Mesothelial cell of epicardium (in vitro differentiated cells): Measurements from ENCODE around the gene COL15A1. TPM values are rescaled to one million over a fixed set of nuclear protein-coding genes. Genes with fewer than 3 reads are reported as not detected.
A peak's percentile ranks its signal among the peaks of the same experiment; 100 is the strongest.

ENCODE experiments used
- DNase-seq, 2 experiments: peaks; one replicate each; pipeline ENCODE4 v3.0.0; 2021; ENCODE audit warnings: low spot score in 2 of 2; ENCODE audit not compliant: unreplicated experiment in 2 of 2
- H3K27ac Mint-ChIP-seq: 2 replicates; pipeline ENCODE4 v1.8.0; 2021; ENCODE audit warnings: mixed read lengths
- H3K27me3 Mint-ChIP-seq: 2 replicates; pipeline ENCODE4 v1.8.0; 2021; ENCODE audit warnings: low read depth, mixed read lengths
- H3K36me3 Mint-ChIP-seq: 2 replicates; pipeline ENCODE4 v1.8.0; 2021; ENCODE audit warnings: mixed read lengths
- H3K4me1 Mint-ChIP-seq: 2 replicates; pipeline ENCODE4 v1.8.0; 2021; ENCODE audit warnings: mixed read lengths
- H3K4me3 Mint-ChIP-seq: 2 replicates; pipeline ENCODE4 v1.8.0; 2021; ENCODE audit warnings: mild to moderate bottlenecking, moderate library complexity, mixed read lengths
- H3K9me3 Mint-ChIP-seq: 2 replicates; pipeline ENCODE4 v1.8.0; 2021; ENCODE audit warnings: mixed read lengths
- total RNA-seq: library from RNA; stranded (reverse); gene quantifications from 3 replicates; pipeline ENCODE4 v1.2.1, GENCODE V29; 2021
- TF ChIP-seq, protein P1 (sequence below): fragments of 200-600 bp; sonication (generic); IDR thresholded peaks from one replicate; pipeline ENCODE4 v1.5.0; 2021; ENCODE audit warnings: antibody characterized with exemption; ENCODE audit not compliant: unreplicated experiment

Gene COL15A1
- total RNA-seq, 1 donor from 2014 or later, result 50.1 TPM

DNA sequence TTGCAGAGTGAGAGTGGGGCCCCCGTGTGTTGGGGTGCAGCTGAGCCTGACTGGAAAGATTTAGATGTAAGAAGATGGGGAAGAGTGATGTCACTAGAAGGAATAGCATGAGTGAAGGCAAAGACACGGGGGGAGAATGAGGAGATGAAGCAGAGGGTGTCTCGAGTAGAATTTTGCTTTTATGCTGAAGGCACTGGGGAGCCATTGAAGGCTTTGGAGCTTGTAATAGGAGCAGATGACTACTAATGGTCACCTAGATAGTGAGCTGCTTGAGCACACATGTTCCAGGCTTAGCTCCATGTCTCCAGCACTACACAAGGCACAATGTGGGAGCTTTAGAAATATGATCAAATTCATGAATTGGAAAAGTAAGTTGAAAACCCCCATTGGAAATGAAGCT is 32.1 kb downstream of the COL15A1 start:
- H3K27me3 Mint-ChIP-seq, result peaks cover 36% of the 10 kb centered on the region
- no peaks in the 10 kb centered on the region for H3K9me3 Mint-ChIP-seq
- H3K4me3 Mint-ChIP-seq, result no peak overlapping the region
- no peak overlapping the region for H3K27ac Mint-ChIP-seq
- peaks cover 4% of the 10 kb centered on the region for H3K4me1 Mint-ChIP-seq
- TF ChIP-seq, protein P1, sequence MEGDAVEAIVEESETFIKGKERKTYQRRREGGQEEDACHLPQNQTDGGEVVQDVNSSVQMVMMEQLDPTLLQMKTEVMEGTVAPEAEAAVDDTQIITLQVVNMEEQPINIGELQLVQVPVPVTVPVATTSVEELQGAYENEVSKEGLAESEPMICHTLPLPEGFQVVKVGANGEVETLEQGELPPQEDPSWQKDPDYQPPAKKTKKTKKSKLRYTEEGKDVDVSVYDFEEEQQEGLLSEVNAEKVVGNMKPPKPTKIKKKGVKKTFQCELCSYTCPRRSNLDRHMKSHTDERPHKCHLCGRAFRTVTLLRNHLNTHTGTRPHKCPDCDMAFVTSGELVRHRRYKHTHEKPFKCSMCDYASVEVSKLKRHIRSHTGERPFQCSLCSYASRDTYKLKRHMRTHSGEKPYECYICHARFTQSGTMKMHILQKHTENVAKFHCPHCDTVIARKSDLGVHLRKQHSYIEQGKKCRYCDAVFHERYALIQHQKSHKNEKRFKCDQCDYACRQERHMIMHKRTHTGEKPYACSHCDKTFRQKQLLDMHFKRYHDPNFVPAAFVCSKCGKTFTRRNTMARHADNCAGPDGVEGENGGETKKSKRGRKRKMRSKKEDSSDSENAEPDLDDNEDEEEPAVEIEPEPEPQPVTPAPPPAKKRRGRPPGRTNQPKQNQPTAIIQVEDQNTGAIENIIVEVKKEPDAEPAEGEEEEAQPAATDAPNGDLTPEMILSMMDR, result no peak
- no peaks in the 10 kb centered on the region for H3K36me3 Mint-ChIP-seq
- DNase-seq, result no peak

DNA sequence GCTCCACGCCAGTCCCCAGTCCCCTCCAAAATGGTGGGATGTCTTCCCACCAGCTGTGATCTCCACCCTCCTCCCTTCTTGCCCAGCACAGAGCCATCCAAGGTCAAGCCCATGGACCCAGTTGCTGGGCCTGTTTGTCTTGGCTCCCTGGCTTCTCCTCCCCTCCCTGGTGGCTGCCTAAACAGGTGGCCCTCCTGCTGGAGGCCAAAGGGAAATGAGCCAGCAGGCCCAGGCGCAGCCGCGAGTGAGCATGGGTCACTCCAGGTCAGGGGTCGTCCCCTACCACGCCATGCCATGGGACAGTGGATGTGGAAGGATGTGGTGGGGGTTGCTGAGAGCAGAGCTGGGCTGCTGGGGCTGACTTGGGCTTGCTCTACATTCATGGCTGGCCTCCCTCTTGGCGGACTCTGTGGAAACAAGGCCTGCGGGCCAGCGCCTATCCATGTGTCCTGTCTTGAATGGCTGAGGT is 33.6 kb downstream of the COL15A1 start:
- DNase-seq, result no peak
- H3K36me3 Mint-ChIP-seq, result no peaks in the 10 kb centered on the region
- peaks cover 4% of the 10 kb centered on the region for H3K4me1 Mint-ChIP-seq
- H3K4me3 Mint-ChIP-seq, result no peak overlapping the region
- no peaks in the 10 kb centered on the region for H3K9me3 Mint-ChIP-seq
- no peak overlapping the region for H3K27ac Mint-ChIP-seq
- TF ChIP-seq, protein P1, result no peak
- peaks cover 36% of the 10 kb centered on the region for H3K27me3 Mint-ChIP-seq

DNA sequence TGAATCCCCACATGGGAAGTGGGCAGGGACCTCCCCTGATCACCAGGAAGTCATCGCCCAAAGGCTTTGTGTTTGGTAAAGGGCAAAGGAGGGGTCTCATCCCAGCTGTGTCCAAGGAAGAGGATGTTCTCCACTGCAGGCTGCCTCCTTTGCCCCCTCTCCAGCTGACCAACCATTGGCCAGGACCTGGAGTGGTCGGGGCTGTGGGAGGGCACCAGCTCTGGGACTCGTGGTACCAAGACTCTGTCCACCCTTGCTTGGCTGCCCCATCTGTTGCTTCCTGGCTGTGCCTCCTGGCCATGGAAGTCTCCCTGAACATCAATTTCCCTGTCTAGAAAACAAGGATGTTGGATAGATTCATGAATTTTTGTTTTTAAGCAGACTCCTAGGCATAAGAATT is 34.1 kb downstream of the COL15A1 start:
- Mint-ChIP-seq H3K4me3 (no peak overlapping the region), H3K27ac (no peak overlapping the region), H3K4me1 (peaks cover 4% of the 10 kb centered on the region), H3K27me3 (peaks cover 32% of the 10 kb centered on the region), H3K36me3 (no peaks in the 10 kb centered on the region), H3K9me3 (no peaks in the 10 kb centered on the region)
- TF ChIP-seq, protein P1, result no peak
- DNase-seq, result no peak

DNA sequence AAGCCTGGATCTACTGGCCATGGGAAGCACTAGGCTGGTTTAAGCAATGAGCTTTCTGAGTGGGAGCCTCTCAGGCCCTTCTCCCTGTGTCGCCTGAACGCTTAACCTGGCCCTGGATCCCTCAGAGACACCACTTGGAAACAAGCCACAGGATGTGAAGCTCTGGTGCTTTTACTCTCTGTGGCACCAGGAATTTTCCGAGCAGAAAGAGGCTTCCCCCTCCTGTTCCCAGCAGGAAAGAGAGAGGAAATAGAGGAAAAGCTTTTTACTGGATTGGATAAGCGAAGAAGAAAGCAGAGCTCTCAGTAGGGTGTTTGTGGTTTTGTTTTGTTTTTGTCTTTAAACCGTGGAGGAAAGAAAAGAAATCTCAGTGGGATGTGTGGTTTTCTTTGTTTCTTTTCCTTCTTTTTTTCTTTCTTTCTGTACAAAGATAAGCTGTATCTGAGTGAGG is 34.5 kb downstream of the COL15A1 start:
- no peaks in the 10 kb centered on the region for H3K36me3 Mint-ChIP-seq
- H3K4me3 Mint-ChIP-seq, result no peak overlapping the region
- no peaks in the 10 kb centered on the region for H3K9me3 Mint-ChIP-seq
- H3K27me3 Mint-ChIP-seq, result peaks cover 28% of the 10 kb centered on the region
- peaks cover 4% of the 10 kb centered on the region for H3K4me1 Mint-ChIP-seq
- DNase-seq, result no peak
- H3K27ac Mint-ChIP-seq, result peak overlapping the region; percentile 74
- TF ChIP-seq, protein P1, result no peak

DNA sequence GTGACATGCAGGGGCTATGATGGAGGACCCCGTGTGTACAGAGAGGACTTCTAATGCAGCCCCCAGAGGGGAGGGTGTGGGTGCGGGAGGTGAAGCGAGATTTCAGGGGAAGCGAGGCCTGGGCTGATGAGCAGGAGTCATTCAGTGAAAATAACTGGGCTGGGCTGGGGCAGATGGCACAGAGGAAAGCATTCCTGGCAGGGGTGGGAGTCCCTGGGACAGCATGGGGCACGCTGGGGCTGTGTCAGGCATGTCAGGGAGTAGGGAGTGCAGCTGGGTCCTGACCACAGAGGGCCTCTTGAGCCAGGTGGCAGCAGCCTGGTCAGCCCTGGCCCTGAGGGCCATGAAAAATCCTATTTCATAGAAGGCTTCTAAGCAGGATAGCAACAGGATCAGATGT is 36.6 kb downstream of the COL15A1 start:
- DNase-seq, result no peak
- no peak overlapping the region for H3K27ac Mint-ChIP-seq
- TF ChIP-seq, protein P1, result no peak
- H3K4me1 Mint-ChIP-seq, result peaks cover 4% of the 10 kb centered on the region
- peaks cover 15% of the 10 kb centered on the region for H3K27me3 Mint-ChIP-seq
- no peaks in the 10 kb centered on the region for H3K36me3 Mint-ChIP-seq
- H3K4me3 Mint-ChIP-seq, result no peak overlapping the region
- no peaks in the 10 kb centered on the region for H3K9me3 Mint-ChIP-seq
